ENCODE measurements around the gene TRPM1. TPM values are rescaled to one million over a fixed set of nuclear protein-coding genes. Genes with fewer than 3 reads are reported as not detected.

Gene TRPM1
- total RNA-seq: not detected

- no peak for TF ChIP-seq CTCF (IDR thresholded peaks at IDR 0.05; ENCODE audit: low read depth)
Measured at GRCh38 chr15:31101262-31102038, at the start of gene TRPM1. TRPM1 (minus strand) TSS chr15:31101725; CDS start chr15:31081355, 20,370 bp downstream.

GRCh38 chr15:31150732-31151231, 49.3 kb upstream of the TRPM1 start:
- no peak for TF ChIP-seq CTCF (IDR thresholded peaks at IDR 0.05; ENCODE audit: low read depth)

- TF ChIP-seq CTCF (IDR thresholded peaks at IDR 0.05; ENCODE audit: low read depth): no peak
Measured at GRCh38 chr15:31149987-31150386, 48.5 kb upstream of the TRPM1 start.

GRCh38 chr15:31149088-31149505, 47.6 kb upstream of the TRPM1 start:
- TF ChIP-seq CTCF (IDR thresholded peaks at IDR 0.05; ENCODE audit: low read depth): no peak

- TF ChIP-seq CTCF (IDR thresholded peaks at IDR 0.05; ENCODE audit: low read depth): no peak
Measured at GRCh38 chr15:31148297-31149087, 47.0 kb upstream of the TRPM1 start.

GRCh38 chr15:31147944-31148296, 46.4 kb upstream of the TRPM1 start:
- TF ChIP-seq CTCF (IDR thresholded peaks at IDR 0.05; ENCODE audit: low read depth): no peak

GRCh38 chr15:31147456-31147855, 45.9 kb upstream of the TRPM1 start:
- TF ChIP-seq CTCF (IDR thresholded peaks at IDR 0.05; ENCODE audit: low read depth): no peak

All from subcutaneous adipose tissue (tissue), 4 donors.